Stimulated activated CD4-positive, alpha-beta T cell treated with anti-CD3 and anti-CD28 coated beads, Interleukin-4, amount 100 ng/mL, for 24 hours (primary cell): Measurements from ENCODE around the gene TP73.

Experiments
- DNase-seq: peaks from one replicate; pipeline ENCODE4 v3.0.0-alpha.2; 2020

TP73 gene

DNA sequence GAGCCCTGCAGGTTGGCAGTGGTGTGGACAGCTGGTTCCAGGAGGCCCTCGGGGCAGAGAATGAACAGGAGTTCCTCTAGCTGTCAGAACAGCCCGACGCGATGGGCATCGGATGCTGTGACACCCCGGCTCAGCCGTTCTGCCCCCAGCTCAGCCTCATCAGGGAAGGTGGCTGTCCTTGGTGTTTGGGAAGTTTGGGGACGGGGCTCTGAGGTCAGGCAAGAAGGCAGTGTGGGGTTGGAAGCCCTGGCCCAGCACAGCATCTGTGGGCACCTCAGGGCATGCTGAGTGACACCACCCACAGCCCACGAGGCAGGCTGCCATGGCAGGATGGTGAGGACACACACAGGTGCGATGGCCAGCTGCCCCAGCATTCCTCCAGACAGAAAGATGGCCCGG, 59.1 kb downstream of the TP73 start:
- no peak for DNase-seq

DNA sequence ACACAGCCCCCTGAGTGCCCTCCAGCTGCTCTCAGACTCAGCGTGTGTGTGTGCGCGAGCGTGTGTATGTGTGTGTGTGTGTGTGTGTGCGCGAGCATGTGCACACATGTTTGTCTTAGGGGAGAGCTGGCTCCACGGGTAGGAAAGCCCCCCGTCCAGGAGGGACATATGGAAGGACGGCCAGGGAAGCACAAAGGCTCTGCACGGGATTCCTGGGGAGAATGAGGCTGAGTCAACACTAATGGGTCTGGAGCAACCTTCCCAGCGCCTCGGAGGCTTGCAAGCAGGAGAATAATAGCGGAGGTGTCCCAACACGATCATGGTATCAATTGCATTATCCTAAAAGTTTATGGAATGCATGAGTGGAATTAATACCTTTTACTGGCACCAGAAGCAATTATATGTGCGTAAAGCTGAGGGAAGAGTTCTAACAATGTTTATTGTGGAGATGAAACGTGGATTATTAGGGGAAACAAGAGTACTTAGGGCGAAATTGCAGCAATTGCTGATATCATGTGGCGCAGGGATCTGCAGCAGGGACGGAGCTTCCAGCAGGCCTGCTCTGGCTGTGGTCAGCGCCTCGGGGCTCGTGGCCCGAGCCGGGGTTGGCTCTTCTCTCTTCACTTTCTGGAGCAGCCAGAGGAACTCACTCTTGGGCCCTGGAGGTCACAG, 59.6 kb downstream of the TP73 start:
- DNase-seq, result no peak

DNA sequence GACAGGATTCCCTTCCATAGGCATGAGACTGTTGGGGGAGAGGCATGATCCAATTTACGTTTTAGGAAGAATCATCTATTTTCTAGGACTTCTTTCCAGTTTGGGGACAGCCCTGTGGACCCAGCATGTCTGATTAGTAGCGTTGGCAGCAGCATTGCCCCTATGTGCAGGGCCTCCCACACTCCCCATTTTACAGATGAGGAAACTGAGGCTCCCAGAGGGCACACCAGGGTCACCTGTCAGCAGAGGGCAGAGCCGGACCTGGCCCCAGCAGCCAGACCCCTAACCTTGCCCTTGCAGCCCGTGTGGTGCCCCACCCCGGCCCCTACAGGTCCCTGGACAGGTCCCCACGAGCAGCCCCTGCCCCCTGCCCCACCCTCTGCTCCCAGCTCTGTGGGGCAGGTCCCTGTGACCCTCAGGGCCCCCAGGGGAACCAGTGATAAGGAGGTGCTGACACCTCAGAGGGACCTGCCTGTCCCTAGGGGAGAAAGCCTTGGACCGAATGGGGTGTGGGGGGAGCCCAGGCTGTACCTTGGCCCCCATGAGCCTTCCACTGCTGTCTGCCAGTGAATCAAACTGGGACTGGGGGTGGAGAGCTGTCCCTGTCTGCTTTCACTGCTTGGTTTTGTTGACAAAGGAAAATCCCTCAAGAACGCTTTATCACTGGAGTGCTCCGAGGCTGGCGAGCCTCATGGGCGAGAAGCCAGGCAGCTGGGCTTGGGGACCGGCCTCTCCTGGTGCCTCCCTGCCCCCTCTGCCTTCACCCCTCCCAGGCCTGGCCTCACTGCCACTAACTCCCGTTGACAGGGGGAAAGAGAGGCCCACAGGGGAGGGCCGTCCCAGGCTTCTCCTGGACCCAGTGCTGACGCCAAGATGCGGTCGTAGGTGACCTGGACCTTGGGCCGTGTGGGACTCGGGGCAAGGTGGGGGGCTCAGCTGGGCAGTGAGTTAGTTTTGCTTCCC, 60.5 kb downstream of the TP73 start:
- DNase-seq, result no peak

DNA sequence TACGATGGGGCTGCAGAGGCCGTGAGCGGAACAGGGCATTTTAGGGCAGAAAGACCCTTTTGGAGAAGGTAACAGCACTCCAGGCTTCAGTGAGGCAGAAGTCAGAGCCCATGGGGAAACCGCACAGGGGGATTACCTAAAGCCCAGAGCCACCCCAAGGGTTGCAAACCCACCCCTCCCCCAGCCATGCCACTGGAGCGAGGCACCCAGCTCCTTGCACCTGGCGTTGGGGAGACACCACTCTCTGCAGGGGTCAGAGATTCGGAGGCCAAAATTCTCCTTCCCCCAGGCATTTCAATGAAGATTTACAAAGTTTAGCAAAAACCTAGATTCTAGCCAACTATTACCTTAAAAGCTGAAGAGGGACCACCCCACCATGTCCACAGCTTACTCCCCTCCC, 61.5 kb downstream of the TP73 start:
- DNase-seq, result no peak

DNA sequence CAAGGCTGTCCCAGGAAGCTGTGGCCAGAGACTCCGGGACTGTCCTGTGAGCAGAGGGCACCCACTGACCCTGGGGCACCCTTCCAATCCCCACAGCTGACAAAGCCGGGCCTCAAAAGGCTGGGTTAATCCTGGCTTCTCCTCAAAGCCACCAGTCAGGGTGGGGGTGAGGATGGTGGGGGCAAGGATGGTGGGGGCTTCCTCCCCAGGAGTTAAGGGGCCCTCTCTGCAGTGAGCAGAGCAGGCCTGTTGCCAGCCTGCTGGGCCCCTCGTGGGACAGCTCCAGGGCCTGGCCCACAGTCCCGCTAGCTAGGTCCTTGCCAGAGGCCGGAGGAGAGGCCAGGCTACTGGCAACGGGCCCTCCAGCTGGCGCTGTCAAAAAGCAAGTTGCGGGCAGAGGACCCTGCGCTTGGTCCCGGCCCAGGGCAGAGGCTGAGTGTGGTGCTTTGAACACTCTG, 62.0 kb downstream of the TP73 start:
- no peak for DNase-seq

DNA sequence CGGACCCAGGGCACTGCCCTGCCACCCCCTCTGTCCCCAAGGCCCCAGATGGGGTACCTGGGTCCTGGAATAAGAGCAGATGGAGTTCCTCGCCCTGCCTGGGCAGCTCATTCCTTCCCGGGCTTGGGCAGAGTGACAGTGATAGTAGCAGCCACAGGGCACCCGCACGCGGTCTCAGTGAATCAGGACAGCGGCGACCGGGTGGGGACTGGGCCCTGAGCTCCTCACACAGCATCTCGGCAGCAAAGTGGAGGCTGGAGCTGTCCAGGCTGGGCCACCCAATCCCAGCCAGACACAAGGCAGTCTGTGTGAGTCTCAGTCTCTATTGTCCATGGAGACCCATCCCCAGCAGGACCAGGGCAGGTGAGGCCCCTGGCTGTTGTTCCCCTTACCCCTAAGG, 62.5 kb downstream of the TP73 start:
- no peak for DNase-seq

DNA sequence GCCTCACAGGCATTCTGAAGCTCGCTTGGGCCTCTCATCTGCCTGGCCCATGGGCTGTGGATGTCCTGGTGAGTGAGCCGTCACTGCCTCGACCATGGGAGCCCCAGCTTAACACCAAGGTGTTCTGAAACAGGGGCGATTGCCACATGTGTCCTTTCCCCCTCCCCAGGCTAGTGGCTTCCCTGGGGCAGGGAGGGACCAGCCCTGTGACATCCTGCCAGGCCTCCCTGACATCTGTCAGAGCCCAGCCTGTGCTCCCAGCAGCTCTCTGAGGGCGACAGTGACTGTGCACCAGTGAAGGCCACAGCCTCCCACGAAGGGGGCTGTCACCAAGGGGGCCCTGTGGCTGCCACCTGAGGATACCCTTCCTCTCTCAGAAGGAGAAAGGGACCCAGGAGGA, 64.0 kb downstream of the TP73 start:
- DNase-seq, result no peak

DNA sequence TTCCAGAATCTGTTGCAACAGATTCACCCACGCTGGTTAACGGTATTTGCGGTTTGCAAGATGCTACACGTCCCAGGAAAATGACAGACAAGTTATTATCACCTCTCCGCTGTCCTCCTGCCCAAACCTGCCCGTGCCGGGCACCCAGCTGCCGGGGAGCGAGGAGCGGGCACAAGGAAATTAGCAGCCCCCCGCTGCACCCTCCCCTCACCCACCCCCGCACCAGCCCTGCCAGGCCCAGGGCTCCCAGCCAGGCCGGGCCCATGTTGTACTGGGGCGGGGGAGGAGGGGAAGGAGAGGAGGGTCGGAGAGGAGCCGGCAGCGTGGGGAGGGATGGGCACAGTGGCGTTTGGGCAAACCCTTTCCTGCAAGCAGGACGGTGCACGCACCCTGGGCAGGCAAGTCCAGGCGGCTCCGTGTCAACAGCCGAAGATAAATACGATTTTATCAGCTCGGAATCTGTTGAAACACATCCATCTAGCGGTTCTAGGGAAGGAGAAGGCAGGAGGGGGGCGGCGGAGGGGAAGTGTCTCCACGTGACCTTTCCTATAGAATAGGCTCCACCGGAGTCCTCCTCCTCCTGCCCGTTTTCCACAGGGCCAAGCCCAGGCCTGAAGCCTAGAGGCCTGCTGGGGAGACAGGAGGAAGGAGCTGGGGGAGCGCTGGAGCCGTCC, 64.9 kb downstream of the TP73 start:
- no peak for DNase-seq

DNA sequence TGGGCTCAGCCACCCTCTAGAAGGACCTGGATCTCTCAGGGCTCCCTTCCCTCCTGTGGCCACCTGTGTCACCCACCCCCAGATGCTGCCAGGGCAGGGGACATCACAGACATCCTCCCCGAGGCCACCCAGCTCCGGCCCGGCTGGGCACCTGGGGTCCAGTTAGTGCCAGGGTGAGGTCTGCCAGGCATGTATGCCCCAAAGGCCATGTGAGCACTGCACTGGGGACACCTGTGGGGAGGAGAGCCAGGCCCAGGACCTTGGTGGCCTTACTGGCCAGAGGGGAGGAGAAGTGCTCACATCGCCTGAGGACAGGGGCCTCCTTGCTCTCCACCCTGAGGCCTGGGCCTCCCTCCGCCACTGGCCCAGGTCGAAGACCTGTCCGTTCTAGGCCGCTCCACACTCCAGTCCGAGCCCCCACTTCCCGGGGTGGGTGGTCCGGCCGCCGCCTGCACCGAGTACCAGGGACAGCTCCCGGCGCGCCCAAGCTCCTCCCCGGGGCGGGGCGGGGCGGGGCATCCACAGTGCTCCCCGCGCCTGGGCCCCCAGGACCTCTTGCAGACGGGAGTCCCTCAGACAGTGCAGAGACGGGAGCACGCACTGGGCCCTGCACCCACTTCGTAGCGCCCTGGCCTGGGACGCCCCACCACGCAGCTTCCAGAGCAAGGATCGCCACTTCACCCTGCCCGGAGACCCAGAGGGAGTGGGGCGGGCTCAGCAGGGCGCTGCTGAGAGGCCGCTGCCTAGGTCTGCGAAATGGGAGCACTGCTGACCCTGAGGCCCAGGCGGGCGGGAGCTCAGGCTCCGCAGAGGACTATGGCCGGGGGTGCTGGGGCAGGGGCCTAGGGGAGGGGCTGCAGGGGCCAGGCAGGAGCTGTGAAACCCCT, 65.6 kb downstream of the TP73 start:
- DNase-seq, result no peak

DNA sequence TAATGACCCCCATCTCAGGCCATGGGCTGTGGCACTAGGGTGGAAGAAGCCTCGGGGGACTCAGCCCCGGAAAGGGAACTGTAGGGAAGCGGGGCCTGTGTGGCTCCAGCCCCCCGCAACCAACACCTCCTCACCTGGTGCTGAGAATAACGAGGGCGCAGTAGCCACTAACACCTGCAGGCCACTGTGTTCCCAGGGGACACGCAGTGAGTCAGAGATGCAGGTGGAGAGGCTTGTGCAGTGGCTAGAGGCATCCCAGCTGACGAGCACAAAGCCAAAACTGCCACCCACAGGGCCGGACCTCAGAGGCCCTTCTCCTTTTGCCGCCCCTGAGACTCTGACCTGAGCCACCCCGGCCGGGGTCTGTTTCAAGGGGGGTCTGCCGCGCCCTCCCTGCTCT, 66.4 kb downstream of the TP73 start:
- no peak for DNase-seq

DNA sequence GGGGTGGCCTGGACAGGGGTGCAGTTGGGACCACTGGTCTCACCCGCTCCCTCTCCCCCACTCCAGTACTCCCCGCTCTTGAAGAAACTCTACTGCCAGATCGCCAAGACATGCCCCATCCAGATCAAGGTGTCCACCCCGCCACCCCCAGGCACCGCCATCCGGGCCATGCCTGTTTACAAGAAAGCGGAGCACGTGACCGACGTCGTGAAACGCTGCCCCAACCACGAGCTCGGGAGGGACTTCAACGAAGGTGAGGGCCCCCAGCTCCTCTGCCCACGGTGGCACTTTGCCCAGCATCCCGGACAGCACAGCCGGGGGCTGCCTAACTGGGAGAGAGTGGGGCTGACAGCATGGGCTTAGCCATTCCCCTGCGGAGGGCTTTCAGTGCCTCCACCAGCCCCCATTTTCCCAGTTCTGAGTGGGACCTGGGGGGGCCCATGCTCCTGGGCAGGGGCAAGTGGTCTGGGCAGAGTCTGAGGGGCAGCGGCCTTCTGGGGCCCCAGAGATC, 69.7 kb downstream of the TP73 start:
- no peak for DNase-seq

DNA sequence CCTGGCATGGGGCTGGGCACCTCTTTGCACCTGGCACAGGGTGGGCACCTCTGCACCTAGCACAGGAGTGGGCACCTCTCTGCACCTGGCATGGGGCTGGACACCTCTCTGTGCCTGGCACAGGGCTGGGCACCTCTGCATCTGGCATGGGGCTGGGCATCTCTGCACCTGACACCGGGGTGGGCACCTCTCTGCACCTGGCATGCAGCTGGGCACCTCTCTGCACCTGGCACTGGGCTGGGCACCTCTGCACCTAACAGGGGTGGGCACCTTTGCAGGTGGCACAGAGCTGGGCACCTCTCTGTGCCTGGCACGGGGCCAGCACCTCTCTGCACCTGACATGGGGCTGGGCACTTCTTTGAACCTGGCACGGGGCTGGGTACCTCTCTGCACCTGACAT, 70.5 kb downstream of the TP73 start:
- DNase-seq, result no peak

DNA sequence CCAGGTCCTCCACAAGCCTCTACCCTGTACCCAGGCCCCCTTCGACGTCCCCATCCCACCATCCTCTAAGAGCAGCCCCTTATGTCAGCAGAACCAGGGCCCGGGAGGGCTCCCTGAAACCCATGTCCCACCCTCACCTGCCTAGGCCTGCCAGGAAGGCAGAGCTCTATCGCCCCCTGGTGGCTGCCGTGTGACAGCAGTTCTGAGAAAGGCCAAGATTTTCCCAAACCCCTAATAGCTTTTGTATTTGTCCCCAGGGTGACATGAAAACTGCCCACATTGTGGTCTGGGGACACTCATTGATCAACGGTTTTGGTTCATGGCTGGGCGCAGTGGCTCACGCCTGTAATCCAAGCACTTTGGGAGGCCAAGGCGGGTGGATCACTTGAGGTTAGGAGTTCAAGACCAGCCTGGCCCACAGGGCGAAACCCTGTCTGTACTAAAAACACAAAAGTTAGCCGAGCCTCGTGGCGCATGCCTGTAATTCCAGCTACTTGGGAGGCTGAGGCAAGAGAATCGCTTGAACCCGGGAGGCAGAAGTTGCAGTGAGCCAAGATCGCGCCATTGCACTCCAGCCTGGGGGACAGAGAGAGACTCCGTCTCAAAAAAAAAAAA, 72.2 kb downstream of the TP73 start:
- peak; percentile 81 for DNase-seq

DNA sequence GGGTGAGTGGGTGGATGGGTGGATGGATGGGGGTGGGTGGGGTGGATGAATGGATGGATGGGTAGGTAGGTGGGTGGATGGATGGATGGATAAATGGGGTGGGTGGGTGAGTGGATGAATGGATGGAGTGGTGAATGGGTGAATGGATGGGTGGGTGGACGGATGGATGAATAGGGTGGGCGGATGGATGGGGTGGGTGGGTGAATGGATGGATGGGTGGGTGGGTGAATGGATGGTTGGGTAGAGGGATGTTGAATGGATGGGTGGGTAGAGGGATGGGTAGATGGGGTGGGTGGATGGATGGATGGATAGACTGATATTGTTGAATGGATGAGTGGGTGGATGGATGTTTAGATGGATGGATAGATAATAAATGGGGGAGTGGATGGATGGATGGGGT, 73.0 kb downstream of the TP73 start:
- DNase-seq, result no peak

DNA sequence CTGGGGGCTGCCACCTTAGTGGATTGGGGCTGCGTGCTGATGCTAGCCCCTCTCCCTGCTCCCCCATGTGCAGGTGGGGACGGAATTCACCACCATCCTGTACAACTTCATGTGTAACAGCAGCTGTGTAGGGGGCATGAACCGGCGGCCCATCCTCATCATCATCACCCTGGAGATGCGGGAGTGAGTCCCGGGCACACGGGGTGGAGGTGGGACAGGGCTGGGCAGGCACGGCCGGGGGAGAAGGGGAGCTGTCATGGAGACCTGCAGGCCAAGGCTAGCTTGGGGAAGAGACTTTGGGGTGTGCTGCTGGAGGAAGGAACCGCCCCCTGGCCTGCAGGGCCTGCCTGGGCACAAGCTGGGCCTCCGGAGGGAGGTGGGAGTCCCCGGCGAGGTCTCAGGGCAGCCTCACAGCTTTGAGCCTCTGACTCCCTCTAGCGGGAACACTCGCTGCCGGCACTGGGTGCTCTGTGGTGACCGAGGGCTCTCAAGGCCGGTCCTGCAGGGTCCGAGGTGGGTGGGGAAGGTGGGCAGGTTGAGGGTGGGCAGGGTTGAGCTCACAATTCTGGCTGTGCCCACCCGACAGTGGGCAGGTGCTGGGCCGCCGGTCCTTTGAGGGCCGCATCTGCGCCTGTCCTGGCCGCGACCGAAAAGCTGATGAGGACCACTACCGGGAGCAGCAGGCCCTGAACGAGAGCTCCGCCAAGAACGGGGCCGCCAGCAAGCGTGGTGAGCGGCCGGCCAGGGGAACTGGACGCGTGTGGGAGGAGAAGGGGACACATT, 74.9 kb downstream of the TP73 start:
- no peak for DNase-seq

DNA sequence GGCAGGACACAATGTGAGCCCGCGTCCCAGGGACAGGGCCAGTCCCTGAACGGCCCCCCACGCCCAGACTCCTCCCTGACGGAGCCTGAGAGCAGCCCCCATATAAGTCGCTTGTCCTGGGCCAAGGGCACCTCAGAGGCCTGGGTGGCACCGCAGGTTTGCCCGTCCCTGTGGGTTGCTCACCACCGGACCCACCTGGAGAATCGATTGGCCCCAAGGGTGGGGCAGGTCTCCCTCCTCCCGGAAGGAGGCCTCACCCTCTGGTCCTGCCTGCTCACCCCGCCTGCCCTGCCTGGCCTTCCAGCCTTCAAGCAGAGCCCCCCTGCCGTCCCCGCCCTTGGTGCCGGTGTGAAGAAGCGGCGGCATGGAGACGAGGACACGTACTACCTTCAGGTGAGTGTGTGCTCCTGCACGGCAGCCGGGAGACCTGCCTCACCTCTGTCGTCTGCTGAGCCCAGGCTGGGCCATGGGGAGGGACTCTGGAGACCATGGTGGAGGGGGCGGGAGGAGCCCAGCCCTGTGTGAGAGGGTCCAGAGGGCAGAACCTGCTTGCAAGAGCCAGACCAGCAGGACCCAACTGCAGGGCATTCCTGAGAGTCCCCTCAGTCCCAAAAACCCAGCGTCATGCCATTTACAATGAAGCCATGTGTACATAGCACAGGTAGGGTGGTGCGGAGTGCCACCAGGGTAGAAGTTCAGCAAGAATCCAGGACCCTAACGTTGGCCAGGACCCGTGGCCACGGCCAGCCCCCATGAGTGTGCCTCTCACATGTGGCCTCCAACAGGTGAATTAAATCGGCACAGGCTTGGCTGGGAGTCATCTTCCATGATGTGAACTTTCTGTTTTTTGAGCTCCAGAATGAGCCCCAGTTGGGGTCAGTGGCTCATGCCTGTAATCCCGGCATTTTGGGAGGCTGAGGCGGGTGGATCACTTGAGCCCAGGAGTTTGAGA, 75.8 kb downstream of the TP73 start:
- no peak for DNase-seq

DNA sequence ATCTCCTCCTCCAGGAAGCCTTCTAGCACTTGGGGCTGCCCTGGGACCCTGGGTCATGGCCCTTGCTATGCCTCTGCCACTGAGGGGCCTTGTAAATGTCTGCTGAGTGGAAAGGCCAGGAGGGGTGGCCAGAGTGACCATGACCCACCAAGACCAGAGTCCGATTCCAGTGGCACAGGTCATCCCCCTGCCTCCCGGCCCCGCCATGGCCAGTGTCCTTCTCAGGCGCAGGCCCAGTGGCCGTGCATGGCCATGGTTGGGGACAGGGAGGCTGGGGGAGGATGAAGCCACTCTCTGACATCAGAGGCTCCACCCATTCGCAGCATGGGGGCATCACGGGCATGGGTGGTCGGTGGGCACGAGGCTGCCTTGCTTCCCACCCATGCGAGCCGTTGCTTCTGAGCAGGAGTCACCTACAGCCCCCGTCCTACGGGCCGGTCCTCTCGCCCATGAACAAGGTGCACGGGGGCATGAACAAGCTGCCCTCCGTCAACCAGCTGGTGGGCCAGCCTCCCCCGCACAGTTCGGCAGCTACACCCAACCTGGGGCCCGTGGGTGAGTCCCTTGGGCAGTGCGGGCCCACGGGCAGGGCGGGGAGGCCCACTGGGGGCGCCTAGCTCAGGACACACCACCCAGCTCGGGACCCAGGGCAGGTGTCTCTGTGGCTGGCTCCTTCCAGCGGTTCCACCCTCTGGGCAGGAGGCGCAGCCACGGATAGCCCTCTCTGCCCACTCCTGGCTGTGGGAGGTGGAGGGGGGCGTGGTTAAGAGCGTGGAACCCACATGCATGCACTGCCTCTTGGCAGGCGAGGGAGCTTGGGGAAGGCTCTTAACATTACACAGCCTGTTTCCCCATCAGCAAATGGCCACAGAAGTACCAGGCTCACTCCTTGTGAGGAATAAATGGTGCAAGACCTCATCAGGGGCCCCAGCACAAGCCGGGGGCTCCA, 77.6 kb downstream of the TP73 start:
- DNase-seq, result no peak

DNA sequence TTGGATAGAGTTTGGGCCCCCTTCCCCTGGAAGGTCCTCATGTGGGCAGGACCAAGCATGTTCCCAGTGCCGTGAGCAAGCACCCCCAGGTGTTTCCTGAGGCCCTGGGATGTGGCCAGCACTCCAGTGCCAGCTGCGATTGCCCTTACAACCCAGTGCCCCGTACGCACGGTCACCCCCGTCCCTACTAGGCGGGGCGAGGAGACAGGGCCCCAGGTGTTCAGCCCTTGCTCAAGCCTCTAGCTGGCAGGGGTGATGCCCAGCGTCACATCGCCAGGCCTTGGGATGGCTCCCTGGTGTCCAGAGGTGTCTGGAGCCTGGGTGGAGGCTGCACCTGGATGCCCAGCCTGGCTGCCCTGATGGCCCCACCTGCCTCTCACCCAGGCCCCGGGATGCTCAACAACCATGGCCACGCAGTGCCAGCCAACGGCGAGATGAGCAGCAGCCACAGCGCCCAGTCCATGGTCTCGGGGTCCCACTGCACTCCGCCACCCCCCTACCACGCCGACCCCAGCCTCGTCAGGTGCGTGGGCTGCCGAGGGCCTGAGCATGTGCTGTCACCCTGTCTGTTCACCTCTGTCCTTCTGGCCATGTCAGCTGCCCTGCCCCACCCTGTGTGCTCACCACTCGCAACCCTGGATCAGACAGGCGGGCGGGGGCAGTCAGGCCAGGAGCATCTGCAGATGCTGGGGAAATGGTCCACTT, 78.4 kb downstream of the TP73 start:
- DNase-seq, result no peak
